IMR-90 (cell line): ENCODE measurements around the gene CISTR.

Experiments
- CTCF ChIP-seq: conservative IDR thresholded peaks from 2 replicates; pipeline ENCODE4 v1.5.1; 2012; ENCODE audit warnings: mild to moderate bottlenecking, low read depth, low read length, improper control_type of control experiment
- ELK1 ChIP-seq: fragments of 150-350 bp; IDR thresholded peaks from 2 replicates; pipeline ENCODE4 v1.6.1; 2016; ENCODE audit warnings: low read depth, mild to moderate bottlenecking, low read length, moderate library complexity, borderline replicate concordance
- MXI1 ChIP-seq: IDR thresholded peaks from 2 replicates; pipeline ENCODE4 v1.6.1; 2012; ENCODE audit warnings: low read depth, mild to moderate bottlenecking, low read length, moderate library complexity, borderline replicate concordance
- POLR2A ChIP-seq: IDR thresholded peaks from 2 replicates; pipeline ENCODE4 v1.6.1; 2012; ENCODE audit warnings: mild to moderate bottlenecking, low read depth, low read length
- RCOR1 ChIP-seq: IDR thresholded peaks from 2 replicates; pipeline ENCODE4 v1.6.1; 2012; ENCODE audit warnings: mild to moderate bottlenecking, low read length, improper control_type of control experiment; ENCODE audit not compliant: insufficient replicate concordance

GRCh38 chr12:53786411-53786810 is 34.6 kb upstream of the CISTR start:
- TF ChIP-seq POLR2A (no peak), CTCF (no peak), ELK1 (no peak), MXI1 (no peak), RCOR1 (no peak)
